ENCODE results near the gene CYP26C1. TPM values are rescaled to one million over a fixed set of nuclear protein-coding genes. Genes with fewer than 3 reads are reported as not detected.

The CYP26C1 gene
- under 1 TPM in 3 of 4 donors, not detected in 1; under 0.01 to 0.39 (median under 0.01) TPM for total RNA-seq

- intact Hi-C loops (cut with DNase I): no loop called here
- Histone ChIP-seq H3K27ac (replicated peaks in 1 of 4) (no peak within 1 kb of the TSS), H3K36me3 (peaks cover 0 to 19% (median 4%) of the 10 kb centered on the region in 4 donors), H3K4me3 (no peak within 1 kb of the TSS), H3K27me3 (peaks cover 0 to 88% (median 9%) of the 10 kb centered on the region in 4 donors), H3K4me1 (peaks cover 18 to 35% (median 33%) of the 10 kb centered on the region in 4 donors), H3K9me3 (no peaks in the 10 kb centered on the region)
- TF ChIP-seq POLR2AphosphoS5 (IDR thresholded peaks at IDR 0.05) (no peak), EP300 (IDR thresholded peaks at IDR 0.05) (no peak), POLR2A (IDR thresholded peaks at IDR 0.05; ENCODE audit: low read depth) (no peak), CTCF (IDR thresholded peaks at IDR 0.05) (no peak)
- no peak for DNase-seq (ENCODE audit: extremely low spot score)
- 55% methylated on average over 42 of the region's 67 CpGs for WGBS
Measured at GRCh38 chr10:93059975-93060886, at the start of gene CYP26C1. TSS of gene CYP26C1 (plus strand) at chr10:93060798. CDS start at chr10:93061264, 466 bp downstream.

GRCh38 chr10:93015722-93016121, 44.9 kb upstream of the CYP26C1 start:
- 97% methylated on average over 3 of the region's 3 CpGs for WGBS
- H3K4me3 ChIP-seq: no peak overlapping the region
- no peaks in the 10 kb centered on the region for H3K9me3 ChIP-seq
- DNase-seq (ENCODE audit: extremely low spot score): no peak
- H3K36me3 ChIP-seq: peaks cover 0 to 15% (median 0%) of the 10 kb centered on the region in 4 donors
- H3K27ac ChIP-seq (replicated peaks in 1 of 4): no peak overlapping the region
- no peaks in the 10 kb centered on the region for H3K27me3 ChIP-seq
- intact Hi-C loops (cut with DNase I): no loop called here
- no peaks in the 10 kb centered on the region for H3K4me1 ChIP-seq
- TF ChIP-seq POLR2AphosphoS5 (IDR thresholded peaks at IDR 0.05) (no peak), POLR2A (IDR thresholded peaks at IDR 0.05; ENCODE audit: low read depth) (no peak), EP300 (IDR thresholded peaks at IDR 0.05) (no peak), CTCF (IDR thresholded peaks at IDR 0.05) (no peak)

GRCh38 chr10:93023013-93023650, 37.5 kb upstream of the CYP26C1 start:
- intact Hi-C loops (cut with DNase I): no loop called here
- peaks cover 0 to 8% (median 3%) of the 10 kb centered on the region in 4 donors for H3K9me3 ChIP-seq
- peaks cover 0 to 30% (median 7%) of the 10 kb centered on the region in 4 donors for H3K36me3 ChIP-seq
- TF ChIP-seq POLR2A (IDR thresholded peaks at IDR 0.05; ENCODE audit: low read depth): no peak
- no peak for TF ChIP-seq CTCF (IDR thresholded peaks at IDR 0.05)
- TF ChIP-seq EP300 (IDR thresholded peaks at IDR 0.05): no peak
- no peak for TF ChIP-seq POLR2AphosphoS5 (IDR thresholded peaks at IDR 0.05)
- DNase-seq (ENCODE audit: extremely low spot score): no peak
- no peak overlapping the region for H3K27ac ChIP-seq (replicated peaks in 1 of 4)
- H3K4me1 ChIP-seq: no peaks in the 10 kb centered on the region
- H3K4me3 ChIP-seq: no peak overlapping the region
- WGBS: 97% methylated on average over 4 of the region's 4 CpGs
- H3K27me3 ChIP-seq: no peaks in the 10 kb centered on the region

- TF ChIP-seq CTCF (IDR thresholded peaks at IDR 0.05) (no peak), POLR2A (IDR thresholded peaks at IDR 0.05; ENCODE audit: low read depth) (no peak), POLR2AphosphoS5 (IDR thresholded peaks at IDR 0.05) (no peak), EP300 (IDR thresholded peaks at IDR 0.05) (no peak)
- no peak overlapping the region for H3K27ac ChIP-seq (replicated peaks in 1 of 4)
- peaks cover 0 to 30% (median 7%) of the 10 kb centered on the region in 4 donors for H3K36me3 ChIP-seq
- intact Hi-C loops (cut with DNase I): no loop called here
- 70% methylated on average over 2 of the region's 2 CpGs for WGBS
- DNase-seq (ENCODE audit: extremely low spot score): no peak
- H3K4me3 ChIP-seq: no peak overlapping the region
- peaks cover 0 to 14% (median 10%) of the 10 kb centered on the region in 4 donors for H3K4me1 ChIP-seq
- peaks cover 0 to 8% (median 3%) of the 10 kb centered on the region in 4 donors for H3K9me3 ChIP-seq
- no peaks in the 10 kb centered on the region for H3K27me3 ChIP-seq
Measured at GRCh38 chr10:93026072-93026471, 34.5 kb upstream of the CYP26C1 start.
